Fibroblast of lung (primary cell): ENCODE data around the gene FOXL2NB.

ENCODE experiments used
- CTCF ChIP-seq, 2 donors: IDR thresholded peaks in 1 of 2; conservative IDR thresholded peaks in 1 of 2; 1 replicate in 1 of 2; 2 replicates in 1 of 2; pipeline ENCODE4 v1.5.1; 2011 to 2012; ENCODE audit warnings: low read length in 2 of 2, control low read depth in 1 of 2, inconsistent platforms in 1 of 2, low read depth in 1 of 2, mild to moderate bottlenecking in 1 of 2
- EZH2 ChIP-seq: IDR thresholded peaks from 2 replicates; pipeline ENCODE4 v1.5.1; 2012; ENCODE audit warnings: low read length, control low read depth, mild to moderate bottlenecking; ENCODE audit errors: missing control alignments

- TF ChIP-seq CTCF (conservative IDR thresholded peaks at IDR 0.05 in 1 of 2, IDR thresholded peaks at IDR 0.05 in 1 of 2; ENCODE audit: low read depth in 1 of 2, low read length in 2 of 2) (no peak), EZH2 (no peak)
Measured at GRCh38 chr3:138898708-138899107, 48.3 kb upstream of the FOXL2NB start.
